NCI-H748 (cell line): ENCODE data around the gene CAV3.
"Not testable (repeated sequence)": the region's sequence is repeated elsewhere in the genome, so short reads cannot be mapped to it uniquely, and the experiment has no call there.

Experiments used
- DNase-seq: peaks from one replicate; lab custom pipeline; 2025; ENCODE audit not compliant: unreplicated experiment; lab: John Stamatoyannopoulos, UW

The CAV3 gene

DNA sequence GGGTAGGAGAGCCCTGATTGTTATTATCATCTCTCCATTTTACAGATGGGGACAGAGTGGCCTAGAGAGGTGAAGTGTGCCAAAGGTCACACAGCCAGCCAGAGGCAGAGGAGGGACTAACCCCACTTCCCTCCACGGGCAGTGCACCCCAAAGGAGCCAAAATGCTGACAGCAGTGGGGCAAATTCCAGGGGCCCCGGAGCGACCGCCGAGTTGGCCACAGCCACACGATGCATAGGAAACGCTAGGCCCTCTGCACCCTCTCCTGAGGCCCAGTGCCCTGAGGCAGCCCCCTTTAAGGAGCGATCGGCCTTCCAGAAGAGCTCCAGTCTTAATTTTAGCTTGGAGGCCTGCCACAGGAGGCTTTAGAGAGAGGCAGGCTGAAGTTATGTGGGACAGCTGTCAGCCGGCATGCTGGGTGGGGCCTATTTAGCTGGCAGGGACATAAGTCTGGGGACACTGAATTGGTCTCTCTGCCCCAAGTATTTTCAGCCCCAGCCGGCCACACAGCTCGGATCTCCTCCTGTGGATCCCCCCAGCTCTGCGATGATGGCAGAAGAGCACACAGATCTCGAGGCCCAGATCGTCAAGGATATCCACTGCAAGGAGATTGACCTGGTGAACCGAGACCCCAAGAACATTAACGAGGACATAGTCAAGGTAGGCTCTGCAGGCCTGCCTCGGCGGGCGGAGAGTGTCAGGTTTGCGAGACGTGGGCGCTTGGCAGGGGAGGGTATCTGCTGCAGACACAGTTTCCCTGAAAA lies at the start of gene CAV3:
Gene CAV3 (plus strand): TSS at position 471 of the 763 bp plus-strand sequence. CDS start 75 bp downstream, at position 546.
- no peak for DNase-seq

- not testable (repeated sequence) for DNase-seq
Measured at GRCh38 chr3:8684992-8685391, 48.6 kb upstream of the CAV3 start.

- not testable (repeated sequence) for DNase-seq
Measured at GRCh38 chr3:8691295-8691694, 42.3 kb upstream of the CAV3 start.

- DNase-seq, result no peak
Measured at GRCh38 chr3:8702560-8702959, 31.0 kb upstream of the CAV3 start.

DNA sequence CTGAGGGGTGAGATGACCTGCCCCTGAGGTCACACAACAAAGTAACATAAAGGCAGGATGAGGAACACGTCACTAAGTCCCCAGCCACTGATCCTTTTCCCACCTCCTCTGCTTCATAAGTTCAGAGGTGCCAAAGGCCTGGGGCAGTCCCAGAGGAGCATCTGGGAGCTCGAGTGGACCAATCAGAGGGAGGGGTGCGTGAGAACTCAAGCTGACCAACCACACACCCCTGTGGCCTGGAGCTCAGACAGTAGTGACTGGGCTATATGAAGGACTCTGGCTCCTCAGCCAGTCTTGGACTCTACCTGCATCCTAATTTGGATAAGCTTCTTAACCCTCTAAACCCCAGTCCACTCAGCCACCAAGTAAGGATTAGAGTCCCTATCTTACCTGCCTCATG lies 28.0 kb upstream of the CAV3 start:
- DNase-seq, result no peak

DNA sequence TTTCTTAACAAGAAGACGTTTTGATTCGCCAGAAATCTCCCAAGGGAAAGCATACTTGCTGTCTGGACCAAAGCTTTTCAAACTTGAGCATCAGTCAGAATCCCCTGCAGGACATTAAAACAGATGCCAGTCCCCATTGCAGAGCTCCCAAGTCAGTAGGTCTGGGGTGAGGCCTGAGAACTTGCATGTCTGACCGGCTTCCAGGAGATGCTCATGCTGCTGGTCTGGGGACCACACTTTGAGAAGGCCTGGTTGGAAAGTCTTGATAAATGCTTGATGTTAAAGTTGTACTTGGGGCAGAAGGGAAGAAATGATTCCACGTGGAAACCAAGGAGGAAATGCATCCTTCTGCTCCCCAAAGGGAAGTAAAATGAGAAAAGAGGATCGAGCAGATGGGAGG lies 24.3 kb upstream of the CAV3 start:
- DNase-seq, result no peak

DNA sequence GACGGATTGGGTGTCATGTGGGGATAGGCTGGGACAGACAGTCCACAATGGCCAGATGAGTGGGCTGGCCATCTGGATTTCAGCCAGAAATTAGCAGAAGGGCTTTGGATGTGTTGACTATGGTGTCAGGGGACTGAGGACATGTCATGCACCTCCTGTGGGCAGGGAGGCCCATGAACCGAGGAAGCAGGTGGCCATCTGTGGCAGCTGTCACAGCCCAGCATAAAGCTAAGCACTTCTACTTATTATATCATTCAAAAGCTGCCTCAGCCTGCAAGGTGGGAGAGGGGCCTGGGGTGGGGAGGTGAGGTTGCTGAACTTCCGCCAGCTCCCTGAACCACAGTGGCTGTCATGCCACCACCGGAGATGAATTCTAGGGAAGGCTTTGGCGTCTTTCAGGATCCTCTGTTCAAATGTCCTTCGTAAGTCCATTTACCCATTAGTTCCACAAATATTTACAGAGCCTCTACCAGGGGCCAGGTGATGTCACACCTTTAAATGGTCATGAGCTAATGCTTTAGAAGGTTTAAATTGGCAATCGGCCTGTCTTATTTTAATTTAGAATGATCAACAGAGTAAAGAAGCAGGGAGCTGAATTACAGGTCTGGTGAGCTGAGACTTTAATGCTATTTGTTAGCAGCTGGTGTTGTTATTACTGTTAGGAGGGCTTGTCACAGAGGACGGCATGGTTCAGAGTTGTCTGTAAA lies 23.6 kb upstream of the CAV3 start:
- peak; percentile 89 for DNase-seq

- DNase-seq, result peak; percentile 29
Measured at GRCh38 chr3:8712045-8712907, 21.3 kb upstream of the CAV3 start.

DNA sequence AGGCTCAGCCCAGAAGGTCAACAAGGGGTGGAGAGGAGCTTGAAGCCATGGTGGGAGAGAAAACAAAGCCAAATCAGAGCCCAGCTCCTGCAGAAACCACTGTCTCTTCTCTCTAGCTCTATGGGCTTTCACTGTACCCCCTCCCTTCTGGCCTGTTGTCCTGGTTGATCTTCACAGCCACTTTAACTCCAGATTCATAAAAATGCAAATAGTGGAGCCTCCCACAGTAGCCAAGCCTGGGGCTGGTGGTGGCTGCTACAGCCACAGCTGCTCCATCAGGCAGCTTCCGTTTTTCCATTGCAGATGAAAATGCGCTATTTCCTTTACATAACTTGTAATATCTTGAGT lies 20.7 kb upstream of the CAV3 start:
- DNase-seq, result no peak

- peak; percentile 11 for DNase-seq
Measured at GRCh38 chr3:8713901-8714759, 19.5 kb upstream of the CAV3 start.

DNA sequence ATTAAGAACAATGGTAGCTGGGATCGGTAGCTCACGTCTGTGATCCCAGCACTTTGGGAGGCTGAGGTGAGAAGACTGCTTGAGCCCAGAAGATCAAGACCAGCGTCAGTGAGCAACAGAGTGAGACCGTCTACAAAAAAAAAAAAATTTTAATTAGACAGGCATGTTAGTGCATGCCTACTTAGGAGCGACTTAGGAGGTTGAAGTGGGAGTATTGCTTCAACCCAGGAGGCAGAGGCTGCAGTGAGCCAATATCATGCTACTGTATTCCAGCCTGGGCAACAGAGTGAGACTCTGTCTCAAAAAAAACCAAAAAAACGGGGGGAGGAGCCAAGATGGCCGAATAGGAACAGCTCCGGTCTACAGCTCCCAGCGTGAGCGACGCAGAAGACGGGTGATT lies 17.8 kb upstream of the CAV3 start:
- DNase-seq, result peak; percentile 3

DNA sequence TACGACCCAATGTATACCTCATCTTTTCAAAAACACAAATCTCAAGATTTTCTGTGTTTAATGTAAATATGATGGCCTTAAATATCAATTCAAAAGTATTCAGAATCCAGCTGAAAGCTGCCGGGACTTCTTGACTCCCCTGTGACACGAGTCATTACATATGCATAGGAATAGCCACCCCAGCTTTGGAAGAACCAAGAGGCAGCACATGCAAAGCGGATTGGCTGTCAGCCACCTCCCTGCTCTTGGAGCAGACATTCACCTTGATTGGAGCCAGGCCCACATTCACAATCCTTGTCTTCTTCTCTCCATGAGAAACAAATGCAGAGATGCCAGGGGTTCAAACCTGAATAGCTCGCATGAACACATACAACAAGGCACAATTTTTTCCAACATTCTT lies 10.8 kb upstream of the CAV3 start:
- no peak for DNase-seq

DNA sequence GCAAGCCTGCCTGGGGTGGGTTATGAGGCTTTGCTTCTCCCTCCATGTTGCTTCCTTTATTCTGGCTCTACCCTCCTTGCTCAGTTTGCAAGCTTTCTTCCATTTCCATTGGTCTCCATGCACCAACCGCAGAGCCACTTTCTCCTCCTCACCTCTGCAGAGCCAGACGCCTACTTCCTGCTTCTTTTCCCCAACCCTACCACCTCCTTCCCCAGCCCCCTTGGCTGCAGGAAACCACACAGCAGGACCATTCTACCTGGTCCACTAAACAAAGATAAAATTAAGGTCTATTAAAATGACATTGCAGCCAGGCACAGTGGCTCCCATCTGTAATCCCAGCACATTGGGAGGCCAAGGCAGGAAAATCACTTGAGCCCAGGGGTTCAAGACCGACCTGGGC lies 10.0 kb upstream of the CAV3 start:
- DNase-seq, result no peak

GRCh38 chr3:8724108-8724752 lies 9.4 kb upstream of the CAV3 start:
- no peak for DNase-seq

- no peak for DNase-seq
Measured at GRCh38 chr3:8727605-8728512, 5.7 kb upstream of the CAV3 start.

DNA sequence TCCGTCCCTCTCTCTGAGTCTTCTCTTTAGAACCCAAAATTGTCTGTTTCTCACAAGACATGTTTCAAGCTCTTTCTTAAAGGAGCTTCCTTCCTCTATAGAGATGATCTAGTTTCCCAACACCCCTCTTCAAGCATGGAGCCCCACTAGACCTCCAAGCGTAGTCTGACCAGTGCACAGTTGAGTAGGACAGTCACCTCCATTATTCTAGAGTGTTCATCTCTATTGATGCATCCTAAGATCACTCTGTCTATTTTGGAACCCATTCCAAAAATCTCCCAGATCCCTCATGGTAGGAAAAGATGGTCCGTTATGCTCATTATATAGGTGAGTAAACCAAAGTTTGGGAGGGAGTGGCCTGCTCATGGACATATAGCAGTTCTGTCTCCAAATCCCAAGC lies 4.1 kb upstream of the CAV3 start:
- no peak for DNase-seq

DNA sequence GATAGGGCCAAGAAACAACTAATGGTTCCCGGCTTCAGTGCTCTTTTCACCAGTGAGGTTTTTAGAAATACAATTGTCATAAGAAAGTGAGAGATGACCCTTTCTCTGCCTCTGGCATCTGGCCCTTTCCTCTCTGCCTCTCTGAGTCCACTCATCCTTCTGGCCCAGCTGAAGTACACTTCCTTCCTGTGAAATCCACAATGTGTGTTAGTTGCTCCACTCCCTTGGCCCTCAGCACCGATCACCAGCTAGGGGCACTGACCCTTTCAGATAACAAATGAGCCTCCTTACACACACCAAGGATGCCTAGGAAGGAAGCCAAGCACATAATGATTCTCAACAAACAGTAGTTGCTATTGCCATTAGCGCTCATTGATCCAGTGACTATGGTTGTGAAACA lies 2.9 kb upstream of the CAV3 start:
- no peak for DNase-seq

DNA sequence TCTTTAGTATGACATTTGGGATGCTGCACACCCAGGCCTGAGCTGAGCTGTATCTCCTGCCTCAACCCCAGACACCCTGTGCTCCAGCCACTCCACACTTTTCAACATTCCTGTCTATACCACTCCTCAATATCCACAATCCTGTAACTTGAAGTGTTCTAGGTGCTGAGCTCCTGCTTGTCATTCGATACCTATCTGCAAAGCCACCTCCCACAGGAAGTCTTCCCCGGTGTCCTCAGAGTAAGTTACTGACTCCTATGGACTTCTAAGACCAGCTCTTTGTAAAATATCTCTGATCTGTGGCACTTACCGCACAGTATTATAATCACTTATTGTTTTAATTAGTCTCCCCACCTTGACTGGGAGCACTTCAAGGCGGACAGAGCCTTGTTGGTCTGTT lies 1.2 kb upstream of the CAV3 start:
- DNase-seq, result no peak

GRCh38 chr3:8734137-8734878 lies 706 bp downstream of the CAV3 start:
- no peak for DNase-seq
